Stimulated activated CD8-positive, alpha-beta memory T cell treated with anti-CD3 and anti-CD28 coated beads, Interleukin-2, amount 100 ng/mL, for 1 hour (primary cell): ENCODE measurements around the gene ZNF512B.
"Not testable (repeated sequence)": the region's sequence is repeated elsewhere in the genome, so short reads cannot be mapped to it uniquely, and the experiment has no call there.

Experiments used
- DNase-seq, 2 donors: peaks; one replicate each; pipeline ENCODE4 v3.0.0-alpha.2; 2020; ENCODE audit warnings: low read depth in 2 of 2

The ZNF512B gene

DNA sequence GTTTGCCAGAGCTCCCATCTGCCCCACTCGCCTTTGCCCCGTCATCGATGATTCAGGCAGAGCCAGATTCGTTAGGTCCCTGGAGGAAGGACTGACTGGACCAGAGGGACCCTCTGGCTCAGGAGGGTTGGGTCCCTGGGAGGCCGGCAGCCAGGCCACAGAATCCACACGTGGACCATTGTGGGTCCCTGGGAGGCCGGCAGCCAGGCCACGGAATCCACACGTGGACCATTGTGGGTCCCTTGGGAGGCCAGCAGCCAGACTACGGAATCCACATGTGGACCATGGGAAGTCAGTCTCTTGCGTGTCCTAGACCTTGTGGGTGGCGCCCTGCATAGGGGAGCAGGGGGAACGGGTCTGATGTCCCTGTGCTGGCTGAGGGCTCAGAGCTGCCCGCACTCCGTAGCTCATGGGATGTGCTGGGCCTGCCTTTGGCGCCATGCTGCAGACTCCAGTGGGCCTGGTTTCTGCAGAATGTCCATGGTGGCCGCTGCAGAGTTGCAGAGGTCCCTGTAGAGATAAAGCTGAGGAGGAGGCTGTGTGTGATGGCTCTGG is 37.0 kb downstream of the ZNF512B start:
- no peak for DNase-seq

DNA sequence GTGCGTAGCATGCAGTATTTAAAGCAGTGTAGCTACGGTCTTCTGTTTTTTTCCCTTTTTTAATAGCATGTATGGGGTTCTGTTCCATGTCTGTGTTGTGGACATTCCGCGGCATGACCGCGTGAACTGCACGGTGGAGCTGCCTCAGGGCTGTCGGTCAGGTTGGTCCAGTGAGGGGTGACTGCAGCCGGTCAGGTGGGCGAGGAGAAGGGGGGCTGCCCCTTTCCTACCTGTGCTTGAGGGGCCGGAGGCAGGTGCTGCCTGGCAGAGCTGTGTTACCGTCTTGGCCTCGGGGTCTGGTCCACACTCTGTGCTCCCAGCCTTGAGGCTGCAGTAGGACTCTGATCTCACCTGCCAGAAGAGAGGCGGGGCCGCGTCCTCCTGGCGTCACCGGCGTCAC is 38.0 kb downstream of the ZNF512B start:
- no peak for DNase-seq

DNA sequence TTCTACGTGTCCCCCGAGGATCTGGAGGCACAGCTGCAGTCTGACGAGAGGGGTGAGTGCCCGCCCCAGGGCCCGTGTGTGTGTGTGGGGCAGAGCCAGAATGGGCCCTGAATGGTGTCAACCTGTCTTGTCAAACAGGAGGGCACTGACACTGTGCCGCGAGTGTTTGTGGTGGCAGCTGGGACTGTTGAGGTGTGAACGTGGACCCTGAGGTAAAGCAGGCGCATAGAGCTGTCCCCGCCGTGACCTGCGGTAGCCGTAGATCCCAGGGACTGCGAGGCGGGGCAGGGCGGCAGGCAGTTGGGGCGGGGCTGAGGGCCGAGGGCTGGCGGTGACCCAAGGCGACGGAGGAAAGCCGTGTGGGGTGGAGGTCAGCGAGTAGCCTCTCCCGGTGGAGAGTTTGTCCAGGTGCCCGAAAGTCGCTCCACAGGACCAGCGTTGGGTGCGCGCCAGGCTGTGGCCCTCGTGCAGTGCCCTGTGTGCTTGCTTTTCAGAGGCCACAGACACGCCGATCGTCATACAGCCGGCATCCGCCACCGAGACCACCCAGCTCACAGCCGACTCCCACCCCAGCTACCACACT is 38.7 kb downstream of the ZNF512B start:
- no peak for DNase-seq

DNA sequence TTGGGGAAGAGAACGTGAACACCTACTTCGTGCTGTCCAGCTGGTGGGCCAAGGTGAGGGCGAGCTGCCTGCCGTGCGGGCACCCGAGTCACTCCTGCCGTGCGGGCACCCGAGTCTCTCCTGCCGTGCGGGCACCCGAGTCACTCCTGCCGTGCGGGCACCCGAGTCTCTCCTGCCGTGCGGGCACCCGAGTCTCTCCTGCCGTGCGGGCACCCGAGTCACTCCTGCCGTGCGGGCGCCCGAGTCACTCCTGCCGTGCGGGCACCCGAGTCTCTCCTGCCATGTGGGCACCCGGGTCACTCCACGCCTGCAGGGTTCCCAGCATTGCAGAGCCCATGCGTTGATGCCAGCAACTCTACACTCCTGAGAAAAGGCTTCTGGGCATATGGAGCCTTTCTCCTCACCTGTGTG is 40.3 kb downstream of the ZNF512B start:
- DNase-seq: not testable (repeated sequence)

DNA sequence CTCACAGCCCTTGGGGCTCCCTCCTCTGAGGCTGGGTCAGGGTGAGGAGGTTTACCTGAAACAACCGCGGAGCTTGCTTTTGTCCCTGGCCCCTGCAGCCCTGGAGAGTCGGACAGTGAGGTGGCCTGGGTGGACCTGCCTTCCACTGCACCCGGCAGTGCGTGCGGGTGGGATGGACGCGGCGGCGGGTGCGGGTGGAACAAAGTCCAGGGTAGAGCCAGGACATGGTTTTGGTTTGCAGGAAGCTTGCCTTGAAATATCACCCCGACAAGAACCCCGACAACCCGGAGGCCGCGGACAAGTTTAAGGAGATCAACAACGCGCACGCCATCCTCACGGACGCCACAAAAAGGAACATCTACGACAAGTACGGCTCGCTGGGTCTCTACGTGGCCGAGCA is 40.7 kb downstream of the ZNF512B start:
- DNase-seq: no peak

DNA sequence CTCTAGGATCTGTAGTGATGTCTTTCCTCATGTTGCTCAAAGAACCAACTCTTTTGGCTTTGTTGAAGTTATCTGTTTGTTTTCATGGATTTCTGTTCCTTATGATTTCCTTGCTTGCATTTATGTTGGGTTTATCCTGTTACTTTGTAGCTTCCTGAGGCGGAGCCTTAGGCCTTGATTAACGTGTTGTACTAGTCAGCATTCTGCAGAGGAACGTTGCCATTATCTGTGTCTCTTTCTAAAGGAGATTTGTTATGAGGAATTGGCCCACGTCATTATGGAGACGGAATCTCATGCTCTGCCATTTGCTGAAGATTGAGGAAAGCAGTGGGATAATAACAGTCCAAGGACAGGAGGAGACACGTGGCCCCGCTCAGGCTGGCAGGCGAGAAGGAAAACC is 43.4 kb downstream of the ZNF512B start:
- DNase-seq: no peak

DNA sequence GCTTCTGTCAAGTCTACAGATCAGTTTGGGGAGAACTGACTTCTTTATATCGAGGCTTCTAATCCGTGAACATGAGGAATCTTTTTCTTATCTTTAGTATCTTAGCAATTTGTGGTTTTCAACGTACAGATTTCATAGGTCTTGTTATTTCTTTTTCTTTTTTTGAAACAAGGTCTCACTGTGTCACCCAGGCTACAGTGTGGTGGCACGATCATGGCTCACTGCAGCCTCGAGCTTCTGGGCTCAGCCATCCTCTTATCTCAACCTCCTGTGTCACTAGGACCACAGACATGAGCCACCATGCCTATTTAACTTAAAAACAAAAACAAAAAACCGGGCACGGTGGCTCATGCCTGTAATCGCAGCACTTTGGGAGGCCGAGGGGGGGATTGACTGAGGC is 45.5 kb downstream of the ZNF512B start:
- DNase-seq: no peak

DNA sequence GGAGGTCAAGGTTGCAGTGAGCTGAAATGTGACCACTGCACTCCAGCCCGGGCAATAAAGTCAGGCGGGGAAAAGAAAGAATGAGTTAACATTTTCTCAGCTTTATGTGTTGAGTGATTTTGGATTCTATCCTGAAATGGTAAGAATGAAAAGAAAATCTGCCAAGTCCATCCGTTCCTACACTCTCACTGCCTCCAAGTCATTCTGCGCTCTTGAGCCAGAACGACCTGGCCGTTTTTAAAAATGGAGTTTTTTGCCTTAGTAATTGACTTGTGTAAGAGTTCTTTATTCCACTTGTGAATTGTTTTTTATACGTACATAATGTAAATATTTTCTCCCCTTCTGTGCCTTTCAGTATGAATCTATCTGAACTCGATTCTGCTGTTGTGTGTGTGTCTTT is 46.1 kb downstream of the ZNF512B start:
- DNase-seq: no peak

DNA sequence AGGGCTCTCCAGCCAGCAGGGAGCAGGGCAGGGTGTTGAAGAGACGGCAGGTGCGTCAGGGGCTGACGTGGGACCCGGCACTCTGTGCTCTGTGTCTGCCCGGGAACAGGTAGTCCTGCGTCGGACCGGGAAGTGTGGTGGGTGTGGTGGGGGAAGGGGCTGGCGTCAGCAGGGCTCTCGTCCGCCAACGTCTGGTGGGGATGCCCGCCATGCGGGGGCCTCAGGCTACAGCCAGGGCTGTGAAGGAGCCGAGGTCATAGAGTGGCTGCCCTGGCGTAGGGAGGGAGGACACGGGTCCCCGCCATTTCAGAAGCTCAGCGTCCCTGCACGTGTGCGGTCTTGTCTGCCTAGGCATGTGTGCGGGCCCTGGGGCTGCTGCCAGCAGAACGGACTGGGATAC is 49.5 kb downstream of the ZNF512B start:
- no peak for DNase-seq

DNA sequence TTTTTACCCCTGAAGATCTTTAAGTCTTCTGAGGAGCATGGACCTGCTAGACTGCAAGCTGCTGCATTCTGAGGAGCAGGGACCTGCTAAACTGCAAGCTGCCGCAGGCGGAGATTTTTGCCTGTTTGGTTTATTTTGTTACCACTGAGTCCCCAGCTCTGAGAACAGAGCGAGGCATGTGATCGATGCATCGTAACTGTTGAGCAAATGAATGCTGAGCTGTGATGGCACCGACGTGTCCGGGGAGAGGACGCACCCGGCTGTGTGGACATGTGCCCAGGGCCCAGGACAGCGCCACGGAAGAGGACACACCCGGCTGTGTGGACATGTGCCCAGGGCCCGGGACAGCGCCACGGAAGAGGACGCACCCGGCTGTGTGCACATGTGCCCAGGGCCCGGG is 50.6 kb downstream of the ZNF512B start:
- no peak for DNase-seq

DNA sequence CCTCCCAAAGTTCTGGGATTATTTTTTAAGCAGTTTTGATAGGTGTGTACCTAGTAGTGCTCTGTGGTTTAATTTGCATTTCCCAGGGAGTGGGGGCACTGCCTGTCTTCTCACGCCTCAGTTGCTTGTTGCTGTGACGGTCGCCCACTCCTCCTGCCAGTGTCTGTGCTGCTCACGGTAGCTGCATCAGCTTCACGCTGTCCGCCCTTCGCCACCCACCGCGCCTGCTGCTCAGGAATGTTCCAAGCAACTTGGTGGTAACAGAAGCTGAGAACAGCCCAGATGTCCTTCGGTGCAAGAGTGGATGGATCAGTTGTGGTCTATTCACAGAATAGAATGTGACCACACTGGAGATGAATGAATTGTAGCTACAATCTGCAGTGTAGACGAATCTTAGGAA is 51.9 kb downstream of the ZNF512B start:
- no peak for DNase-seq

DNA sequence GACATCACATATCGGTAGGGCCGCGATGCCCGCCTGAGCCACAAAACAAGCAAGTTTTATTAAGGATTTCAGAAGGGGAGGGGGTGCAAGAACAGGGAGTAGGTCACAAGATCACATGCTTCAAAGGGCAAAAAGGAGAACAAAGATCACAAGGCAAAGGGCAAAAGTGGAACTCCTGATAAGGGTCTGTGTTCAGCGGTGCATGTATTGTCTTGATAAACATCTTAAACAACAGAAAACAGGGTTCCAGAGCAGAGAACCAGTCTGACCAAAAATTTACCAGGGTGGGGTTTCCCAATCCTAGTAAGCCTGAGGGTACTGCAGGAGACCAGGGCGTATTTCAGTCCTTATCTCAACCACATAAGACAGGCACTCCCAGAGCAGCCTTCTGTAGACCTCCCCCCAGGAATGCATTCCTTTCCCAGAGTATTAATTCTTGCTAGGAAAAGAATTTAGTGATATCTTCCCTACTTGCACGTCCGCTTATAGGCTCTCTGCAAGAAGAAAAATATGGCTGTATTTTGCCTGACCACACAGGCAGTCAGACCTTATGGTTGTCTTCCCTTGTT is 53.3 kb downstream of the ZNF512B start:
- not testable (repeated sequence) for DNase-seq

DNA sequence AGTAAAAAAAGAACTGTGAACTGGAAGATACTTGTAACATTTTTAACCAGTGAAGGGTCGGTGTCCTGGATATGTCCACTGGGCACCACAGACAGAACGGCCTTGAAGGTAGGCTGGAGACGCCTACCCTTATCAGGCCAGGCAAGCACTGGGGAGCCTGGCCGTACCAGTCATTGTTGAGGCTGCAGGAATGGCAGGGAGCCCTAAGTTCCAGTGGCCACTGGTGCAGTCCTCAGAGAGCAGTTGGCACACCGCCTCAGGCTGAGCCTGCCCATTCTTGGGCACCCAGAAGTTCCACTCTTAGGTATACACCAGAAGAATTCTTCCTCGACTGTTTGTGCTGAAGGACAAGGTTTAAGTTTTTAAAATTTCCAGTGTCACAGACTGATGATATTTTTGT is 54.3 kb downstream of the ZNF512B start:
- no peak for DNase-seq

DNA sequence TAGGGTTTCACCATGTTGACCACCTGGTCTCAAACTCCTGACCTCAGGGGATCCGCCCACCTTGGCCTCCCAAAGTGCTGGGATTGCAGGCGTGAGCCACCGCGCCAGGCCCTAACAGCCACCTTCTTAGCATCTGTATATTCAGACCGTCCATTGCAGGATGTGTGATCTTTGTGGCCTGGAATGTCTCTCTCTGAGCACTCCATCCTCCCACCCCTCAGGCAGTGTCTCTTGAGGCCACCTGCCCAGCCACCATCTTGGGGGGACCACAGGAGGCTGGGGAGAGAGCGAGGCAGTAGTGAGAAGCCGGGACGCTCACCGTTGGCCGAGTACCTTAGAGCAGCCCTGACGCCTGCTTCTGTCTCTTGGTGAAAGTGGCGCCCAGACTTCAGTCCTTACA is 56.0 kb downstream of the ZNF512B start:
- no peak for DNase-seq

DNA sequence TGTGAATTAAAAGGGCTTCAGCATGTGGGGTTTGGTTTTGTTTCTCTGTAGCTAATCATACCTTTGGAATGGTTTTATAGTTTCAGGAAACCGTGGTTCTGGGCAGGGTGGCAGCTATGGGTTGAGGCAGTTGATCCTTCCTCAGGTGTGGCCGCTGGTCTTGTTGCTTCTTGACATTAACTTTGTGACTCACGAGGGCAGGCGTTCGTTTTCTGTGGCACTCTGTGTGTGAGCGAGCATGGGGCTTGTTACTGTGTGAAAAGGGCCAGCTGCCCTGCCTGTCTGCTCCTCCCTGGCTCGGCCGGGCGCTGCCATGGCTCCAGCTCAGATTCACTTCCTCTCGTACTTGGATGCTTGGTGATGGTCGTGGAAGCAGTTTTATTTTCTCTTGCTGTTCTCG is 58.6 kb downstream of the ZNF512B start:
- no peak for DNase-seq

DNA sequence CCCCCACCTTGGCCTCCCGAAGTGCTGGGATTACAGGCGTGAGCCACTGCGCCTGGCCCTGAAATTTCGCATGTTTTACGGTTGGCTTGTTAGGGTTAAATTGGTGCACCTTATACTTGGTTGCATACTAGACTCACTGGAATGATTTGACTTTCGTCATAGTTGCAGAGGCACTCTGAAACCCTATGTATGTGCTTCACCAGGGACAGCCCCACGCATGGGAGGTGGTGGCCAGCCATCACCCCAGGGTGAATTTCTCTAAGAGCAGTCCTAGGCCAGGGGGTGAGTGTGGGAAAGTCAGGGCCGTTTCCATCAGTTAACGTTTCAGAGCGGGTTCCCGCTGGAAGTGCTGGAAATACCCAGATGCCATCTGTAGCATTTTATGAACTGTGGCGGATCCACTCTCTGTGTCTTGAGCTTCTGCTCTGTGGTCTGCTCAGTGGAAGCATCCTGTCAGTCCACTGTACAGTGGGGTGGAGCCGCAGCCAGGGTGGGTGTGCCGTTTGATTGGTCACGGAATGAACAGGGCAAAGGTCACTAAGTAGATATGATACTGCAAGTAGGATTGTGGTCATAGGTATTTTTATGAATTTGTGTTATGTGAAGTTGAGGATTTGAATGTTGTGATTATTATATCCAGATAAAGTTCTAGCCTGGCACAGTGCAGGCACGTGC is 61.6 kb downstream of the ZNF512B start:
- DNase-seq: no peak
